Transverse colon (tissue), 4 donors: Measurements from ENCODE around the gene TBL1X. TPM values are rescaled to one million over a fixed set of nuclear protein-coding genes. Genes with fewer than 3 reads are reported as not detected.

Source experiments
- DNase-seq: peaks from one replicate; pipeline ENCODE4 v3.0.0-alpha.2; 2019
- H3K27ac ChIP-seq, 4 donors: fragments of 200-600 bp; sonication (generic); 2 replicates each; pipeline ENCODE4 v1.5.1; 2016 to 2018; ENCODE audit warnings: inconsistent platforms in 4 of 4
- H3K27me3 ChIP-seq: fragments of 200-600 bp; sonication (generic); 2 replicates; pipeline ENCODE4 v1.5.1; 2017; ENCODE audit warnings: inconsistent platforms
- H3K36me3 ChIP-seq, 4 donors: fragments of 200-600 bp; sonication (generic); 2 replicates each; pipeline ENCODE4 v1.5.1; 2017 to 2019; ENCODE audit warnings: inconsistent platforms in 4 of 4
- H3K4me1 ChIP-seq, 4 donors: fragments of 200-600 bp; sonication (generic); 2 replicates each; pipeline ENCODE4 v1.5.1; 2017 to 2020; ENCODE audit warnings: inconsistent platforms in 4 of 4
- H3K4me3 ChIP-seq, 4 donors: fragments of 200-600 bp; sonication (generic); 1 replicate in 1 of 4; 2 replicates in 3 of 4; pipeline versions ENCODE4 v1.5.1 to v1.6.1; 2017 to 2019; ENCODE audit warnings: inconsistent platforms in 4 of 4
- H3K9me3 ChIP-seq, 2 donors: fragments of 200-600 bp; sonication (generic); 2 replicates each; pipeline ENCODE4 v1.5.1; 2017 to 2019; ENCODE audit warnings: inconsistent platforms in 2 of 2
- CTCF ChIP-seq, 5 experiments: fragments of 200-600 bp in 3 of 5; fragments of 450-650 bp in 2 of 5; sonication (generic) in 3 of 5; IDR thresholded peaks; 1 replicate in 2 of 5; 2 replicates in 3 of 5; pipeline ENCODE4 v1.5.1; 2016 to 2017; ENCODE audit warnings: antibody characterized with exemption in 5 of 5, inconsistent platforms in 3 of 5, mild to moderate bottlenecking in 2 of 5, moderate library complexity in 1 of 5
- EP300 ChIP-seq: sonication (generic); formaldehyde crosslinking; IDR thresholded peaks from one replicate; pipeline ENCODE4 v1.6.1; 2017; ENCODE audit warnings: antibody characterized with exemption, low read depth
- POLR2A ChIP-seq: fragments of 450-650 bp; IDR thresholded peaks from one replicate; pipeline ENCODE4 v1.6.1; 2016; ENCODE audit warnings: antibody characterized with exemption, mild to moderate bottlenecking, moderate library complexity
- POLR2AphosphoS5 ChIP-seq, 3 donors: sonication (generic); formaldehyde crosslinking; IDR thresholded peaks; one replicate each; pipeline ENCODE4 v1.6.1; 2016; ENCODE audit warnings: antibody characterized with exemption in 3 of 3
- WGBS, 2 donors: methylation state at CpG; one replicate each; pipeline ENCODE4 v1.1.5; 2018; ENCODE audit warnings: low coverage in 1 of 2; 5-methylcytosine and 5-hydroxymethylcytosine counted together
- in situ Hi-C, 4 donors: fragments of 200-750 bp; cut with MboI; loops; one replicate each; pipeline versions ENCODE4 v1.15.0 to v1.15.1; 2017; ENCODE audit warnings: low sequenced_read_pairs in 3 of 4, low pct_ligation_motif_present in 1 of 4, low pct_unique_long_range_greater_than_20kb in 1 of 4
- intact Hi-C: fragments of 100-400 bp; cut with DNase I; formaldehyde crosslinking; loops from one replicate; pipeline ENCODE4 v1.15.1; 2023; ENCODE audit warnings: low total_unique reads
- total RNA-seq, 4 donors: library from RNA; depleted of rRNA; stranded (reverse); fragments of >200 nt; gene quantifications; one replicate each; pipeline ENCODE4 v1.1.0, GENCODE V29; 2016

TBL1X gene
- total RNA-seq, 4 donors from 2014 or later = 3.4 to 16.8 (median 13.0) TPM

GRCh38 chrX:9488586-9488985, 23.7 kb downstream of the TBL1X start:
- DNase-seq = no peak
- 61% methylated on average over 4 of the region's 4 CpGs; no CpG with 5 or more reads in 1 of the 2 donors for WGBS, 2 donors
- Histone ChIP-seq H3K4me1 (peaks cover 0 to 2% (median 0%) of the 10 kb centered on the region in 4 donors), H3K9me3 (no peaks in the 10 kb centered on the region), H3K27me3 (no peaks in the 10 kb centered on the region), H3K4me3 (no peak overlapping the region), H3K27ac (no peak overlapping the region), H3K36me3 (no peaks in the 10 kb centered on the region)
- TF ChIP-seq CTCF (IDR thresholded peaks at IDR 0.05) (no peak), POLR2A (no peak), POLR2AphosphoS5 (IDR thresholded peaks at IDR 0.05) (no peak), EP300 (no peak)
- intact Hi-C loops = loop anchor here (10.0 kb wide), 1 partner anchor 156 kb away; no protein-coding TSS in a partner anchor
- in situ Hi-C loops = no loop called here

GRCh38 chrX:9489234-9489633, 24.4 kb downstream of the TBL1X start:
- no peak for TF ChIP-seq POLR2A
- no peak for TF ChIP-seq CTCF (IDR thresholded peaks at IDR 0.05)
- no peak for TF ChIP-seq POLR2AphosphoS5 (IDR thresholded peaks at IDR 0.05)
- no peak for TF ChIP-seq EP300
- H3K4me3 ChIP-seq = no peak overlapping the region
- H3K9me3 ChIP-seq = no peaks in the 10 kb centered on the region
- H3K27ac ChIP-seq = no peak overlapping the region
- intact Hi-C loops = loop anchor here (10.0 kb wide), 1 partner anchor 156 kb away; no protein-coding TSS in a partner anchor
- DNase-seq = no peak
- peaks cover 0 to 2% (median 0%) of the 10 kb centered on the region in 4 donors for H3K4me1 ChIP-seq
- 0% methylated on average over 1 of the region's 1 CpG; no CpG with 5 or more reads in 1 of the 2 donors for WGBS, 2 donors
- in situ Hi-C loops = no loop called here
- no peaks in the 10 kb centered on the region for H3K27me3 ChIP-seq
- H3K36me3 ChIP-seq = no peaks in the 10 kb centered on the region

GRCh38 chrX:9492901-9493300, 28.0 kb downstream of the TBL1X start:
- H3K27ac ChIP-seq = no peak overlapping the region
- intact Hi-C loops (no loop called here), in situ Hi-C loops (no loop called here)
- no peaks in the 10 kb centered on the region for H3K9me3 ChIP-seq
- no peaks in the 10 kb centered on the region for H3K27me3 ChIP-seq
- no peak for DNase-seq
- peaks cover 0 to 2% (median 0%) of the 10 kb centered on the region in 4 donors for H3K4me1 ChIP-seq
- H3K36me3 ChIP-seq = no peaks in the 10 kb centered on the region
- TF ChIP-seq POLR2A (no peak), CTCF (IDR thresholded peaks at IDR 0.05) (no peak), POLR2AphosphoS5 (IDR thresholded peaks at IDR 0.05) (no peak), EP300 (no peak)
- H3K4me3 ChIP-seq = no peak overlapping the region
- 54% methylated on average over 2 of the region's 2 CpGs; no CpG with 5 or more reads in 1 of the 2 donors for WGBS, 2 donors

GRCh38 chrX:9493936-9494335, 29.1 kb downstream of the TBL1X start:
- Histone ChIP-seq H3K27me3 (no peaks in the 10 kb centered on the region), H3K4me3 (no peak overlapping the region), H3K27ac (peak overlapping the region in 1 of 4 donors; percentile 3), H3K9me3 (no peaks in the 10 kb centered on the region), H3K4me1 (peaks cover 0 to 2% (median 0%) of the 10 kb centered on the region in 4 donors), H3K36me3 (no peaks in the 10 kb centered on the region)
- in situ Hi-C loops = no loop called here
- 80 to 91% methylated on average over 1 to 5 of the region's 5 CpGs for WGBS, 2 donors
- no peak for DNase-seq
- intact Hi-C loops = no loop called here
- TF ChIP-seq CTCF (IDR thresholded peaks at IDR 0.05) = no peak
- TF ChIP-seq POLR2AphosphoS5 (IDR thresholded peaks at IDR 0.05) = no peak
- TF ChIP-seq EP300 = no peak
- no peak for TF ChIP-seq POLR2A
